ENCODE results near the gene DPP6. TPM values are rescaled to one million over a fixed set of nuclear protein-coding genes. Genes with fewer than 3 reads are reported as not detected.

Gene DPP6
- polyA plus RNA-seq, 1 donor (not counting 4 experiments of a cell fraction or from before 2014, with no cell fraction given), result not detected

GRCh38 chr7:154183482-154183881, 131.3 kb downstream of the DPP6 start:
- TF ChIP-seq EZH2 (IDR thresholded peaks at IDR 0.05; ENCODE audit: low read length), result no peak
- TF ChIP-seq CTCF (optimal IDR thresholded peaks at IDR 0.05 in 1 of 3, IDR thresholded peaks at IDR 0.05 in 1 of 3, conservative IDR thresholded peaks at IDR 0.05 in 1 of 3; ENCODE audit: extremely low read depth in 1 of 3, insufficient read depth in 2 of 3, low read length in 3 of 3), result no peak
- Histone ChIP-seq H2AFZ (ENCODE audit: control insufficient read depth, low read length) (no peak overlapping the region), H3K4me3 (ENCODE audit: control insufficient read depth in 2 of 3, extremely low read depth in 1 of 3, insufficient read depth in 2 of 3, low read depth in 1 of 3, low read length in 3 of 3) (no peak overlapping the region), H3K27me3 (ENCODE audit: control insufficient read depth, extremely low read depth, insufficient read depth, low read length) (no peaks in the 10 kb centered on the region), H3K9ac (ENCODE audit: control insufficient read depth, extremely low read depth, insufficient read depth, low read length) (no peak overlapping the region), H3K79me2 (ENCODE audit: control insufficient read depth, insufficient read depth, low read length) (no peaks in the 10 kb centered on the region), H3K4me1 (ENCODE audit: control insufficient read depth, extremely low read depth, insufficient read depth, low read length) (no peaks in the 10 kb centered on the region), H3K27ac (ENCODE audit: control insufficient read depth, insufficient read depth, low read length) (no peak overlapping the region), H3K9me3 (ENCODE audit: control insufficient read depth, low read depth, low read length) (no peaks in the 10 kb centered on the region), H3K36me3 (ENCODE audit: control insufficient read depth in 2 of 2, extremely low read depth in 1 of 2, insufficient read depth in 2 of 2, low read length in 2 of 2) (no peaks in the 10 kb centered on the region), H3K9me1 (ENCODE audit: control insufficient read depth, extremely low read depth, insufficient read depth, low read length) (no peaks in the 10 kb centered on the region), H3K4me2 (ENCODE audit: control insufficient read depth, extremely low read depth, insufficient read depth, low read depth, low read length) (no peak overlapping the region), H4K20me1 (ENCODE audit: control insufficient read depth, extremely low read depth, insufficient read depth, low read length) (no peaks in the 10 kb centered on the region)
- DNase-seq (ENCODE audit: low read depth, low spot score), result no peak
- dilution Hi-C loops (cut with MboI; ENCODE audit: extremely low pct_ligation_motif_present, low sequenced_read_pairs), result no loop called here
- no peak for FAIRE-seq

GRCh38 chr7:154183946-154184345, 131.7 kb downstream of the DPP6 start:
- dilution Hi-C loops (cut with MboI; ENCODE audit: extremely low pct_ligation_motif_present, low sequenced_read_pairs), result no loop called here
- FAIRE-seq, result no peak
- Histone ChIP-seq H3K36me3 (ENCODE audit: control insufficient read depth in 2 of 2, extremely low read depth in 1 of 2, insufficient read depth in 2 of 2, low read length in 2 of 2) (no peaks in the 10 kb centered on the region), H3K9ac (ENCODE audit: control insufficient read depth, extremely low read depth, insufficient read depth, low read length) (no peak overlapping the region), H3K9me3 (ENCODE audit: control insufficient read depth, low read depth, low read length) (no peaks in the 10 kb centered on the region), H3K9me1 (ENCODE audit: control insufficient read depth, extremely low read depth, insufficient read depth, low read length) (no peaks in the 10 kb centered on the region), H4K20me1 (ENCODE audit: control insufficient read depth, extremely low read depth, insufficient read depth, low read length) (no peaks in the 10 kb centered on the region), H3K79me2 (ENCODE audit: control insufficient read depth, insufficient read depth, low read length) (no peaks in the 10 kb centered on the region), H3K27ac (ENCODE audit: control insufficient read depth, insufficient read depth, low read length) (no peak overlapping the region), H2AFZ (ENCODE audit: control insufficient read depth, low read length) (no peak overlapping the region), H3K27me3 (ENCODE audit: control insufficient read depth, extremely low read depth, insufficient read depth, low read length) (no peaks in the 10 kb centered on the region), H3K4me2 (ENCODE audit: control insufficient read depth, extremely low read depth, insufficient read depth, low read depth, low read length) (no peak overlapping the region), H3K4me1 (ENCODE audit: control insufficient read depth, extremely low read depth, insufficient read depth, low read length) (no peaks in the 10 kb centered on the region), H3K4me3 (ENCODE audit: control insufficient read depth in 2 of 3, extremely low read depth in 1 of 3, insufficient read depth in 2 of 3, low read depth in 1 of 3, low read length in 3 of 3) (no peak overlapping the region)
- no peak for DNase-seq (ENCODE audit: low read depth, low spot score)
- no peak for TF ChIP-seq EZH2 (IDR thresholded peaks at IDR 0.05; ENCODE audit: low read length)
- no peak for TF ChIP-seq CTCF (optimal IDR thresholded peaks at IDR 0.05 in 1 of 3, IDR thresholded peaks at IDR 0.05 in 1 of 3, conservative IDR thresholded peaks at IDR 0.05 in 1 of 3; ENCODE audit: extremely low read depth in 1 of 3, insufficient read depth in 2 of 3, low read length in 3 of 3)

Data from keratinocyte (primary cell).